C4-2B (cell line): ENCODE data around the gene PRPF31.

Experiments
- CTCF ChIP-seq: fragments of 450-650 bp; conservative IDR thresholded peaks from 2 replicates; pipeline ENCODE4 v1.5.1; 2017; ENCODE audit warnings: mild to moderate bottlenecking
- ZFX ChIP-seq: fragments of 450-650 bp; IDR thresholded peaks from 2 replicates; pipeline ENCODE4 v1.6.1; 2017

- TF ChIP-seq CTCF (no peak), ZFX (no peak)
Observed at GRCh38 chr19:54095136-54095858, 20.3 kb upstream of the PRPF31 start.
